ENCODE data around the gene EFCAB8. TPM values are rescaled to one million over a fixed set of nuclear protein-coding genes. Genes with fewer than 3 reads are reported as not detected.

Gene EFCAB8
- total and polyA plus RNA-seq, 11 donors = 0.03 to 0.29 (median 0.08) TPM; not detected in 8

- intact Hi-C loops (cut with DNase I) = no loop called here
These were observed 151.4 kb downstream of the EFCAB8 start for GRCh38 chr20:33010133-33010504.

GRCh38 chr20:33010674-33011449 lies 152.1 kb downstream of the EFCAB8 start:
- intact Hi-C loops (cut with DNase I) = no loop called here
- 75 to 93% (median 88%) methylated on average over 8 of the region's 8 CpGs for WGBS, 4 donors
- TF ChIP-seq CTCF (IDR thresholded peaks at IDR 0.05) = no peak
- TF ChIP-seq POLR2A (IDR thresholded peaks at IDR 0.05) = no peak
- peaks cover 0 to 9% (median 0%) of the 10 kb centered on the region in 9 donors for H3K27me3 ChIP-seq
- H3K27ac ChIP-seq = no peak overlapping the region
- no peak for ATAC-seq
- no peaks in the 10 kb centered on the region for H3K4me1 ChIP-seq
- H3K4me3 ChIP-seq = no peak overlapping the region
- H3K9me3 ChIP-seq = no peaks in the 10 kb centered on the region
- H3K36me3 ChIP-seq = no peaks in the 10 kb centered on the region
- DNase-seq = peak in 1 of 5 donors; percentile 12

More at GRCh38 chr20:33010133-33010504, 151.4 kb downstream of the EFCAB8 start:
- Histone ChIP-seq H3K4me3 (no peak overlapping the region), H3K9me3 (peaks cover 0 to 5% (median 0%) of the 10 kb centered on the region in 12 donors), H3K36me3 (no peaks in the 10 kb centered on the region), H3K4me1 (no peaks in the 10 kb centered on the region), H3K27ac (no peak overlapping the region), H3K27me3 (peaks cover 0 to 8% (median 0%) of the 10 kb centered on the region in 9 donors)
- no peak for DNase-seq
- WGBS, 4 donors = 81 to 92% (median 82%) methylated on average over 5 of the region's 5 CpGs
- no peak for ATAC-seq
- no peak for TF ChIP-seq CTCF (IDR thresholded peaks at IDR 0.05)
- no peak for TF ChIP-seq POLR2A (IDR thresholded peaks at IDR 0.05)

Other genes starting within 250 kb of the EFCAB8 start
- gene C20orf203, start 185.0 kb upstream of the EFCAB8 start, total RNA-seq = under 1 TPM in 3 of 9 donors, not detected in 6; 0.05 to 0.19 (median 0.07) TPM
- not detected for gene C20orf203, start 185.0 kb upstream of the EFCAB8 start, polyA plus RNA-seq
- gene COMMD7, start 115.5 kb upstream of the EFCAB8 start, total RNA-seq = 10 to 100 TPM; 30.3 to 47.6 (median 42.4) TPM
- 10 to 100 TPM; 50.6 to 72.4 TPM for gene COMMD7, start 115.5 kb upstream of the EFCAB8 start, polyA plus RNA-seq
- gene DNMT3B, start 96.5 kb upstream of the EFCAB8 start, total RNA-seq = 1 to 10 TPM in 1 of 9 donors, under 1 TPM in 8; 0.19 to 1.2 (median 0.50) TPM
- gene DNMT3B, start 96.5 kb upstream of the EFCAB8 start, polyA plus RNA-seq = under 1 TPM; 0.43 to 0.69 TPM
- 10 to 100 TPM; 44.8 to 90.2 (median 72.2) TPM for gene MAPRE1, start 39.0 kb upstream of the EFCAB8 start, total RNA-seq
- gene MAPRE1, start 39.0 kb upstream of the EFCAB8 start, polyA plus RNA-seq = 10 to 100 TPM; 22.7 to 75.3 TPM
- gene SUN5, start 145.5 kb downstream of the EFCAB8 start, total RNA-seq = not detected
- gene SUN5, start 145.5 kb downstream of the EFCAB8 start, polyA plus RNA-seq = not detected
- gene BPIFB2, start 148.8 kb downstream of the EFCAB8 start, total RNA-seq = not detected
- not detected for gene BPIFB2, start 148.8 kb downstream of the EFCAB8 start, polyA plus RNA-seq
- not detected for gene BPIFB6, start 172.7 kb downstream of the EFCAB8 start, total RNA-seq
- not detected for gene BPIFB6, start 172.7 kb downstream of the EFCAB8 start, polyA plus RNA-seq
- gene BPIFB3, start 195.0 kb downstream of the EFCAB8 start, total RNA-seq = not detected
- gene BPIFB3, start 195.0 kb downstream of the EFCAB8 start, polyA plus RNA-seq = not detected
- not detected for gene BPIFB4, start 220.7 kb downstream of the EFCAB8 start, total RNA-seq
- not detected for gene BPIFB4, start 220.7 kb downstream of the EFCAB8 start, polyA plus RNA-seq

Measured in heart left ventricle (tissue), 16 donors.